ENCODE data around the gene TRIM17. TPM values are rescaled to one million over a fixed set of nuclear protein-coding genes. Genes with fewer than 3 reads are reported as not detected.

Gene TRIM17
- total RNA-seq, 1 donor from 2014 or later = 9.4 TPM

DNA sequence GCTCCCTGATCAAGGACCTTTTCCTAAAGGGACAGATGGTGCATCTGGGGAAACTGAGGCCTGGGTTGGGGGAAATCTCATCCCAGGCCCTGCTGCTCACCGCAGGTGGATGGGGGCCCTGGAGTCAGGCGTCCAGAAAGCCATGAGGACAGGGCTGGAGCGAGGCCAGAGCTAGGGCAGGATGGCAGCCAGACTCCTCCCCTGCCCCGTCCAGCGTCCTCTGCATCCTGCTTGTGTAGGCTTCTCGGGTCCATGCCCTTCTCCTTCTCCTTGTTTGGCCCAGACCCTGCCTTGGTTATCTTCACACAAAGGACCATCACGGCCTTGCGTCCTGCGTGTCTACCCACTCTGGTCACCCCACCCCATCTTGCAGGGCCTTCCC is 53.0 kb downstream of the TRIM17 start:
- H3K9me3 Mint-ChIP-seq = no peaks in the 10 kb centered on the region
- no peaks in the 10 kb centered on the region for H3K4me1 Mint-ChIP-seq (ENCODE audit: unreplicated experiment)
- TF ChIP-seq, protein P1, sequence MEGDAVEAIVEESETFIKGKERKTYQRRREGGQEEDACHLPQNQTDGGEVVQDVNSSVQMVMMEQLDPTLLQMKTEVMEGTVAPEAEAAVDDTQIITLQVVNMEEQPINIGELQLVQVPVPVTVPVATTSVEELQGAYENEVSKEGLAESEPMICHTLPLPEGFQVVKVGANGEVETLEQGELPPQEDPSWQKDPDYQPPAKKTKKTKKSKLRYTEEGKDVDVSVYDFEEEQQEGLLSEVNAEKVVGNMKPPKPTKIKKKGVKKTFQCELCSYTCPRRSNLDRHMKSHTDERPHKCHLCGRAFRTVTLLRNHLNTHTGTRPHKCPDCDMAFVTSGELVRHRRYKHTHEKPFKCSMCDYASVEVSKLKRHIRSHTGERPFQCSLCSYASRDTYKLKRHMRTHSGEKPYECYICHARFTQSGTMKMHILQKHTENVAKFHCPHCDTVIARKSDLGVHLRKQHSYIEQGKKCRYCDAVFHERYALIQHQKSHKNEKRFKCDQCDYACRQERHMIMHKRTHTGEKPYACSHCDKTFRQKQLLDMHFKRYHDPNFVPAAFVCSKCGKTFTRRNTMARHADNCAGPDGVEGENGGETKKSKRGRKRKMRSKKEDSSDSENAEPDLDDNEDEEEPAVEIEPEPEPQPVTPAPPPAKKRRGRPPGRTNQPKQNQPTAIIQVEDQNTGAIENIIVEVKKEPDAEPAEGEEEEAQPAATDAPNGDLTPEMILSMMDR (conservative IDR thresholded peaks at IDR 0.05) = no peak

DNA sequence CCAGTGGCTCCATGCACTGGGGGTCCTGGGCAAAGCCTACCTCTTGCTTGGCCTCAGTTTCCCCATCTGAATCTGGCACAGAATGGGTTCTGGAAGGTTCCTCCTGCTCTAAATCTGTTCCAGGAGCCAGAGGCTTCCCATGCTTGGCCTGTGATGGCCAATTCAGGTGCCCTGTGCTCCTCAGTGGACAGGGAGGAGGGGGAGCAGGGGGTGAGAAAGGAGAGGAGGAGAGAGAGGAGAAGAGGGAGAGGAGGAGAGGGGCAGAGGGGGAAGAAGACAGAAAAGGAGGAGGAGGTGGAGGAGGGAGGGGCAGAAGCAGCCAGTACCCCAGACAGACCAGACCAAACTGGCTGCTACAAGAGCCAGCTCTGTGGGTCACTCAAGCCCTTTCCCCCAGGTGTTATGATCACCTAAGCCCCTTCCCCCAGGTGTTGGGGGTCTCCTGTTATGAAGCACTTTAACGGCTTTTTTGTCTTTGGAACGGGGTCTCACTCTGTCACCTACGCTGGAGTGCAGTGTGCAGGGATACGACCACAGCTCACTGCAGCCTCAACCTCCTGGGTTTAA is 53.7 kb downstream of the TRIM17 start:
- TF ChIP-seq, protein P1 (conservative IDR thresholded peaks at IDR 0.05) = no peak
- Mint-ChIP-seq H3K27ac (no peak overlapping the region), H3K36me3 (no peaks in the 10 kb centered on the region), H3K4me3 (no peak overlapping the region), H3K9me3 (no peaks in the 10 kb centered on the region), H3K4me1 (ENCODE audit: unreplicated experiment) (no peaks in the 10 kb centered on the region), H3K27me3 (no peaks in the 10 kb centered on the region)
- no peak for DNase-seq (ENCODE audit: extremely low spot score, unreplicated experiment)

More for the DNA sequence above, 53.0 kb downstream of the TRIM17 start:
- no peak for DNase-seq (ENCODE audit: extremely low spot score, unreplicated experiment)
- H3K27ac Mint-ChIP-seq = no peak overlapping the region
- H3K36me3 Mint-ChIP-seq = no peaks in the 10 kb centered on the region
- H3K27me3 Mint-ChIP-seq = no peaks in the 10 kb centered on the region
- no peak overlapping the region for H3K4me3 Mint-ChIP-seq

DNA sequence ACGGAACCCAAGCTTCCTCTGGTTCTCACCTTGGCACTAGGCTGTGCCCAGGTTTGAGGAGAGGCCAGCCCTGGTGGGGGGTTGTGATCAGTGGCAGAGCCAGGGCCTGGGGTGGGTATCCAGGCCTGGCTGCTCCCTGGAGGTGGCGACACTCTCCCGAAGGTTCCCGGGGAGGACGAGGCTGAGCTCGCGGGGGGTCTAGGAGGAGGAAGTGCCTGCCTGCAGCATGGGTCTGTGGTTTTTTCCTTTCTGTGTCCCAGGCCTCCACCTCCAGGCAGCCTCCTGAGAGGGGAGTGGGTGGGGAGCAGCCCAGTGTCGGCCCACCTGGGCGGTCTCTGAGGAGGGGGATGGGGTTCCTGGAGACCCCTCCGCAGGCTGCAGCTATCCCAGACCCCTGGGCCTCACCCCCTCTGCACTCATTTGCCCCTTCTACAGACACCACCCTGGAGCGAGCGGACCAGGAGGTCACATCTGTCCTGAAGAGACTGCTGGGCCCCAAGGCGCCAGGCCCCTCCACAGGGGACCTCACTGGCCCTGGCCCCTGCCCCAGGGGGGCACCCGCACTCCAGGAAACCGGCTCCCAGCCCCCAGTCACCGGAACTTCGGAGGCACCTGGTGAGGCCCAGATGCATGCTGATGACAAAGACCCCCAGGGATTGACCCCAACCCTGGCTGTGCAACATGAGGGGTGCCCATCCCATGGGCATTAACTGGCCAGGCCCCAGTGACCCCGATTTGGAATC is 54.3 kb downstream of the TRIM17 start:
- no peaks in the 10 kb centered on the region for H3K4me1 Mint-ChIP-seq (ENCODE audit: unreplicated experiment)
- no peaks in the 10 kb centered on the region for H3K9me3 Mint-ChIP-seq
- no peaks in the 10 kb centered on the region for H3K27me3 Mint-ChIP-seq
- DNase-seq (ENCODE audit: extremely low spot score, unreplicated experiment) = no peak
- H3K36me3 Mint-ChIP-seq = no peaks in the 10 kb centered on the region
- TF ChIP-seq, protein P1 (conservative IDR thresholded peaks at IDR 0.05) = no peak
- H3K4me3 Mint-ChIP-seq = no peak overlapping the region
- no peak overlapping the region for H3K27ac Mint-ChIP-seq

DNA sequence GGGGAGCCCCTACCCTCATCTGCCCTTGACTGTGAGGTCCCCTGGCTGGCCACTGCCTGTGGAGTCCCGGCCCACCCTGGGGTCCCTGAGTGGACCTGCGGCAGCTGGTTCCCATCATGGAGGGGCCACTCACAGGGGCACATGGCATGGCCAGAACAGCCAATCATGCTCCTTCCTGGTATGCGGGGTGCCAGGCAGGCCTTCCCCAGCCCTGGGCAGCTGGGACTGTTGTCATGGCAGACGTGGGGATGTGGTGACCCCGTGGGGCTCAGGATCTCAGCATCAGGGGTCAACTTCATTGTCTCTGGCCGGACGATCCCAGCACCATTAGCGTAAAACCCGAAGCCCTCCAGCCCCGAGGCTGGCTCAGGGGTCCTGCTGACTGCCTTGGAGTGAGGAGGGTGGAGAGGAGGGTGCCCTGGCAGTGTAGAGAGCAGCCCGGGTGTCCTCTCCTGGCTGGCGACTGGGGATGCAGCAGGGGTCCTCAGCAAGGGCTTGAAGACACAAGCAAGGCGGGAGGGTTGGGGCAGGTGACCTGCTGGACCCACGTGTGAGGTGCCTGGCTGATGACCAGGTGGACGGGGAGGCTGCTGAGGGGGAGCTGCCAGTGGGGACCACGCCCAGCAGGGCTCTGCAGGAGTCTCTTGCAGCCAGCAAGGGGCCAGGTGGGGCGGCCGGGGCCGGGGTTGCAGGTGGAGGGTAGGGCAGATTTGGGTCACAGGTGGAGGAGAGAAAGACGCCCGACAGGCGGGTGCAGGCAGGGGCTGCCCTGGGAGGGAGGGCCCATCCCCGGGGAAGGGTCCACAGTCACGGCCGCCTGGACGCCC is 55.1 kb downstream of the TRIM17 start:
- no peaks in the 10 kb centered on the region for H3K9me3 Mint-ChIP-seq
- no peaks in the 10 kb centered on the region for H3K36me3 Mint-ChIP-seq
- no peaks in the 10 kb centered on the region for H3K4me1 Mint-ChIP-seq (ENCODE audit: unreplicated experiment)
- H3K4me3 Mint-ChIP-seq = no peak overlapping the region
- no peak for DNase-seq (ENCODE audit: extremely low spot score, unreplicated experiment)
- no peak overlapping the region for H3K27ac Mint-ChIP-seq
- no peaks in the 10 kb centered on the region for H3K27me3 Mint-ChIP-seq
- TF ChIP-seq, protein P1 (conservative IDR thresholded peaks at IDR 0.05) = no peak

DNA sequence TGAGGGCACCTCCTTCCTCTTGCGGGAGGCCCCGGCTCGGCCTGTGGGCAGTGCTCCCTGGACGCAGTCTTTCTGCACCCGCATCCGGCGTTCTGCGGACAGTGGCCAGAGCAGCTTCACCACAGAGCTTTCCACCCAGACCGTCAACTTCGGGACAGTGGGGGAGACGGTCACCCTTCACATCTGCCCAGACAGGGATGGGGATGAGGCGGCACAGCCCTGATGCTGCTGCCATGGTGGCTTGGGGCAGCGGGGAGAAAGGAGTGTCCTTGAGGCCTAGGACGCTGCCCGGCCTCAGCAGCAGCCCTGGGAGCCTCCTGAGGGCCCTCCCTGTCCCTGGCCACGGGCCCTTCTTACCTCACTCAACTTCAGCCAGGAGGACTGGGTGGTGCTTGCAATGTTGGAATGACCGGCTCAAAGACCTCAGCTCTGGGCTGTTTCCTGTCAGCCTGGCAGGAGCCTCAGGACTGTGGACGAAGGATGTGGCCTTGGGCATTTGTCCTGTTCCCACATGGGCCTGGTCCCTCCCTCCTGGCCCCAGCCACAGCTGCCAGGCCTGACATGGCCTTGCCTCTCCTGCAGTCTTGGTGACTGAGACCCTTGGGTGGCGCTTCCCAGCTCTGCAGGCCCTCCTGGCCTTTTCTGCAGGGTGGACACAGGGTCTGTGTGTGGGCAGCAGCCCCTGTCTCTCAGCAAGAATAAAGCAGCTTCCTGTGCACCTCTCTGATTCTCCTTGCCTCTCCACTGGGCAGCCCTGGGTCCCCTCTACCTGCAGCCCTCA is 55.9 kb downstream of the TRIM17 start:
- TF ChIP-seq, protein P1 (conservative IDR thresholded peaks at IDR 0.05) = no peak
- Mint-ChIP-seq H3K4me3 (no peak overlapping the region), H3K36me3 (no peaks in the 10 kb centered on the region), H3K27me3 (no peaks in the 10 kb centered on the region), H3K4me1 (ENCODE audit: unreplicated experiment) (no peaks in the 10 kb centered on the region), H3K27ac (no peak overlapping the region), H3K9me3 (no peaks in the 10 kb centered on the region)
- no peak for DNase-seq (ENCODE audit: extremely low spot score, unreplicated experiment)

Data from type B pancreatic cell (in vitro differentiated cells).